PFSK-1 (cell line): Measurements from ENCODE around the gene KREMEN2.

Source experiments
- POLR2AphosphoS5 ChIP-seq: IDR thresholded peaks from 2 replicates; pipeline ENCODE4 v1.6.1; 2012; ENCODE audit warnings: low read depth, mild to moderate bottlenecking, control low read depth, low read length, moderate library complexity
- REST ChIP-seq, 2 experiments: IDR thresholded peaks; 2 replicates each; pipeline versions ENCODE4 v1.6.1 to v1.8.0; 2011 to 2012; ENCODE audit warnings: low read depth in 2 of 2, low read length in 2 of 2, control low read depth in 1 of 2, inconsistent platforms in 1 of 2, mild to moderate bottlenecking in 1 of 2, moderate library complexity in 1 of 2; ENCODE audit not compliant: insufficient read depth in 1 of 2
- TAF1 ChIP-seq: IDR thresholded peaks from 2 replicates; pipeline ENCODE4 v1.6.1; 2012; ENCODE audit warnings: low read length, control low read depth, borderline replicate concordance; ENCODE audit not compliant: insufficient read depth

- TF ChIP-seq POLR2AphosphoS5 (no peak), REST (IDR thresholded peaks at IDR 0.05; ENCODE audit: insufficient read depth in 1 of 2, low read depth in 2 of 2, low read length in 2 of 2) (no peak), TAF1 (no peak)
Measured at GRCh38 chr16:2950353-2950724, 13.7 kb upstream of the KREMEN2 start.
